OCI-LY1 (cell line): Measurements from ENCODE around the gene CCT4.

Source experiments
- CTCF ChIP-seq: fragments of 200-600 bp; sonication (generic), shearing (Covaris generic); IDR thresholded peaks from 2 replicates; pipeline ENCODE4 v1.5.1; 2017; ENCODE audit warnings: mild to moderate bottlenecking, antibody characterized with exemption, low read length, moderate library complexity, mixed read lengths
- EZH2 ChIP-seq: fragments of 200-600 bp; sonication (generic), shearing (Covaris generic); IDR thresholded peaks from 2 replicates; pipeline ENCODE4 v1.8.0; 2017; ENCODE audit warnings: borderline replicate concordance, mixed run types, mild to moderate bottlenecking, antibody characterized with exemption, low read length, moderate library complexity, mixed read lengths

- no peak for TF ChIP-seq EZH2
- TF ChIP-seq CTCF, result no peak
These were observed 36.6 kb upstream of the CCT4 start for GRCh38 chr2:61924895-61925663.
